HepG2 (cell line): ENCODE measurements around the gene CACNG4. TPM values are rescaled to one million over a fixed set of nuclear protein-coding genes. Genes with fewer than 3 reads are reported as not detected.

ENCODE experiments used
- ATAC-seq: fragments of 200-7000 bp; cut with Tn5 transposase; 3 replicates; pipeline ENCODE4 v1.9.1; 2020; ENCODE audit warnings: mild to moderate bottlenecking, moderate library complexity
- BruUV-seq: library from RNA; stranded (reverse); fragments of 400-500 nt; replicated peaks from 2 replicates; lab custom pipeline; 2021; lab: Mats Ljungman, UMichigan
- CTCF ChIA-PET: fragments of 300-600 bp; formaldehyde crosslinking; extraction: SDS; loops from one replicate; lab custom pipeline; 2021; ENCODE audit warnings: low total read pairs, inconsistent platforms, low intra/inter-chr PET ratio; lab: Yijun Ruan, JAX
- POLR2A ChIA-PET: fragments of 350-600 bp; sonication (Branson Sonifier 250); formaldehyde crosslinking; loops from one replicate; lab custom pipeline; 2020; ENCODE audit warnings: antibody characterized with exemption, inconsistent platforms; lab: Yijun Ruan, JAX
- DNase-seq: peaks from one replicate; pipeline ENCODE4 v3.0.0-alpha.2; 2015; ENCODE audit warnings: low spot score
- FAIRE-seq: peaks from 3 replicates; lab custom pipeline; 2011; peaks lifted over from hg19 to GRCh38; lab: Jason Lieb, UNC
- H2AFZ ChIP-seq: one replicate; pipeline ENCODE4 v1.6.1; 2011; ENCODE audit warnings: low read length, inconsistent platforms
- H3K27ac ChIP-seq: fragments of 300-600 bp; 3 replicates; pipeline ENCODE4 v1.8.0; 2011; ENCODE audit warnings: mixed run types, mild to moderate bottlenecking, mixed read lengths, low read length, inconsistent platforms; ENCODE audit not compliant: insufficient read depth; ENCODE audit errors: extremely low read length
- H3K27me3 ChIP-seq, 2 experiments: fragments of 200-600 bp in 1 of 2; 2 replicates in 1 of 2; 3 replicates in 1 of 2; pipeline versions ENCODE4 v1.6.0 to v1.8.0; 2011; ENCODE audit warnings: low read length in 2 of 2, mild to moderate bottlenecking in 2 of 2, moderate library complexity in 2 of 2, inconsistent platforms in 1 of 2; ENCODE audit not compliant: insufficient read depth in 2 of 2, control insufficient read depth in 1 of 2
- H3K36me3 ChIP-seq, 2 experiments: fragments of 200-600 bp in 1 of 2; replicated peaks in 1 of 2; 2 replicates in 1 of 2; 3 replicates in 1 of 2; pipeline versions ENCODE4 v1.5.1 to v1.8.0; 2011; ENCODE audit warnings: low read length in 2 of 2, inconsistent platforms in 1 of 2; ENCODE audit not compliant: insufficient read depth in 2 of 2, control insufficient read depth in 1 of 2
- H3K4me1 ChIP-seq: 2 replicates; pipeline ENCODE4 v1.5.1; 2012; ENCODE audit warnings: low read length, inconsistent platforms; ENCODE audit not compliant: insufficient read depth
- H3K4me2 ChIP-seq: 2 replicates; pipeline ENCODE4 v1.6.0; 2011; ENCODE audit warnings: low read depth, low read length, inconsistent platforms
- H3K4me3 ChIP-seq, 3 experiments: fragments of 200-600 bp in 1 of 3; sonication (generic), shearing (Covaris generic) in 1 of 3; replicated peaks in 1 of 3; 2 replicates each; pipeline ENCODE4 v1.5.1; 2011 to 2016; ENCODE audit warnings: low read length in 3 of 3, inconsistent platforms in 2 of 3, low read depth in 2 of 3, mild to moderate bottlenecking in 2 of 3, control low read depth in 1 of 3, mixed read lengths in 1 of 3; ENCODE audit not compliant: insufficient read depth in 1 of 3
- H3K79me2 ChIP-seq: one replicate; pipeline ENCODE4 v1.6.1; 2011; ENCODE audit warnings: low read length, inconsistent platforms; ENCODE audit not compliant: insufficient read depth
- H3K9ac ChIP-seq: 2 replicates; pipeline ENCODE4 v1.6.0; 2011; ENCODE audit warnings: mild to moderate bottlenecking, low read depth, low read length, inconsistent platforms; ENCODE audit not compliant: insufficient read depth
- H3K9me3 ChIP-seq: 2 replicates; pipeline ENCODE4 v1.5.1; 2012; ENCODE audit warnings: mild to moderate bottlenecking, low read length
- H4K20me1 ChIP-seq: 2 replicates; pipeline ENCODE4 v1.6.0; 2011; ENCODE audit warnings: inconsistent platforms, mild to moderate bottlenecking, low read length, moderate library complexity; ENCODE audit not compliant: insufficient read depth
- ARID3A ChIP-seq: IDR thresholded peaks from 2 replicates; pipeline ENCODE4 v1.6.1; 2012; ENCODE audit warnings: low read depth, low read length, improper control_type of control experiment
- GATAD1 ChIP-seq: IDR thresholded peaks from 2 replicates; pipeline ENCODE4 v1.6.1; 2016; ENCODE audit warnings: missing genetic modification reagents, missing compliant biosample characterization
- GATAD2A ChIP-seq: IDR thresholded peaks from 2 replicates; pipeline ENCODE4 v1.6.1; 2016
- GZF1 ChIP-seq: sonication (generic); formaldehyde crosslinking; IDR thresholded peaks from 2 replicates; pipeline ENCODE4 v1.5.1; 2020; ENCODE audit warnings: mild to moderate bottlenecking, missing genetic modification reagents
- KDM3A ChIP-seq: IDR thresholded peaks from 2 replicates; pipeline ENCODE4 v1.6.1; 2018; ENCODE audit warnings: low read depth, missing compliant biosample characterization
- KLF15 ChIP-seq: sonication (generic); formaldehyde crosslinking; IDR thresholded peaks from 2 replicates; pipeline ENCODE4 v1.8.1; 2023; ENCODE audit warnings: borderline replicate concordance, mild to moderate bottlenecking, inconsistent platforms, missing genetic modification reagents, mixed read lengths
- SIX4 ChIP-seq: sonication (generic); formaldehyde crosslinking; IDR thresholded peaks from 2 replicates; pipeline ENCODE4 v1.4.0; 2020; ENCODE audit warnings: missing genetic modification reagents
- TOPORS ChIP-seq: sonication (generic); formaldehyde crosslinking; IDR thresholded peaks from 2 replicates; pipeline ENCODE4 v1.8.0; 2023; ENCODE audit warnings: mild to moderate bottlenecking, missing genetic modification reagents
- ZBTB42 ChIP-seq: sonication (generic); formaldehyde crosslinking; IDR thresholded peaks from 2 replicates; pipeline ENCODE4 v1.5.0; 2020; ENCODE audit warnings: mild to moderate bottlenecking, missing genetic modification reagents
- ZFY ChIP-seq: sonication (generic); formaldehyde crosslinking; IDR thresholded peaks from 2 replicates; pipeline ENCODE4 v1.4.0; 2020; ENCODE audit warnings: missing genetic modification reagents
- ZNF235 ChIP-seq: sonication (generic); formaldehyde crosslinking; IDR thresholded peaks from 2 replicates; pipeline ENCODE4 v1.8.1; 2023; ENCODE audit warnings: mild to moderate bottlenecking, missing genetic modification reagents, borderline replicate concordance
- ZNF546 ChIP-seq: sonication (generic); formaldehyde crosslinking; conservative IDR thresholded peaks from 2 replicates; pipeline ENCODE4 v1.8.1; 2023; ENCODE audit warnings: mild to moderate bottlenecking, missing genetic modification reagents
- ZNF850 ChIP-seq: sonication (generic); formaldehyde crosslinking; conservative IDR thresholded peaks from 2 replicates; pipeline ENCODE4 v1.9.0; 2021; ENCODE audit warnings: mild to moderate bottlenecking, missing genetic modification reagents
- ZSCAN21 ChIP-seq: sonication (generic); formaldehyde crosslinking; IDR thresholded peaks from 2 replicates; pipeline ENCODE4 v1.8.0; 2022; ENCODE audit warnings: mild to moderate bottlenecking, missing genetic modification reagents, moderate library complexity, borderline replicate concordance
- WGBS: methylation state at CpG from one replicate; pipeline ENCODE4 v1.1.6; 2017; ENCODE audit warnings: low lambda C conversion rate; 5-methylcytosine and 5-hydroxymethylcytosine counted together
- in situ Hi-C: cut with HindIII; loops from 2 replicates; pipeline ENCODE4 v1.10.0; 2017; ENCODE audit warnings: low pct_unique_long_range_greater_than_20kb; ENCODE audit not compliant: extremely low pct_ligation_motif_present
- intact Hi-C: fragments of 100-400 bp; cut with micrococcal nuclease; formaldehyde crosslinking; loops from one replicate; pipeline ENCODE4 v1.10.0; 2022; ENCODE audit not compliant: unreplicated experiment
- polyA plus RNA-seq, 8 experiments: library from polyadenylated mRNA; depleted of rRNA in 3 of 8; stranded (reverse) in 7 of 8; unstranded in 1 of 8; fragments of >200 nt; fragmentation: Illumina TruSeq in 4 of 8; extraction: Trizol in 4 of 8; gene quantifications; 2 replicates each; pipeline versions ENCODE4 v1.2.1 to v1.2.3, GENCODE V29; 2011 to 2016; ENCODE audit warnings: low read depth in 4 of 8, missing spikeins in 1 of 8, mixed read lengths in 1 of 8; ENCODE audit not compliant: insufficient read depth in 1 of 8
- total RNA-seq, 5 experiments: library from RNA; depleted of rRNA; stranded (reverse); fragments of >200 nt; fragmentation: Illumina TruSeq; extraction: Trizol; gene quantifications; 2 replicates each; pipeline ENCODE4 v1.2.3, GENCODE V29; 2016; ENCODE audit warnings: low read depth in 1 of 5
- TF ChIP-seq, protein P1 (sequence below): sonication (generic); formaldehyde crosslinking; IDR thresholded peaks from 2 replicates; pipeline ENCODE4 v1.4.0; 2020; ENCODE audit warnings: missing genetic modification reagents
- TF ChIP-seq, protein P2 (sequence below): sonication (generic); formaldehyde crosslinking; IDR thresholded peaks from 2 replicates; pipeline ENCODE4 v1.9.0; 2021; ENCODE audit warnings: missing genetic modification reagents, mild to moderate bottlenecking, borderline replicate concordance

Gene CACNG4
- total and polyA plus RNA-seq, 2 of the 13 experiments (the other 11 are each of a cell fraction or from before 2014, with no cell fraction given), result 0.09 TPM

GRCh38 chr17:67050471-67051154, 86.1 kb downstream of the CACNG4 start:
- intact Hi-C loops, result loop anchor here (1.0 kb wide), 1 partner anchor 17 kb away; no protein-coding TSS in a partner anchor
- no peaks in the 10 kb centered on the region for H3K36me3 ChIP-seq
- no peak overlapping the region for H3K9ac ChIP-seq
- no TSS peak for BruUV-seq
- H3K4me3 ChIP-seq, result no peak overlapping the region
- peaks cover 8% of the 10 kb centered on the region for H3K4me1 ChIP-seq
- POLR2A ChIA-PET, result no interaction called here
- DNase-seq, result no peak
- peaks cover 5 to 33% of the 10 kb centered on the region in 2 experiments; a peak in 3 of 5 replicates for H3K27me3 ChIP-seq
- H3K9me3 ChIP-seq, result peaks cover 24% of the 10 kb centered on the region
- H3K4me2 ChIP-seq, result no peak overlapping the region
- no peak for ATAC-seq
- H3K27ac ChIP-seq, result no peak overlapping the region
- H3K79me2 ChIP-seq, result no peaks in the 10 kb centered on the region
- WGBS, result 29% methylated on average over 6 of the region's 6 CpGs
- no peak for TF ChIP-seq ZNF850 (CRISPR knock-in tag)
- TF ChIP-seq ZNF235 (CRISPR knock-in tag), result no peak
- no peak for TF ChIP-seq KLF15 (CRISPR knock-in tag)
- no peak for TF ChIP-seq ZBTB42 (CRISPR knock-in tag)
- TF ChIP-seq, protein P1, sequence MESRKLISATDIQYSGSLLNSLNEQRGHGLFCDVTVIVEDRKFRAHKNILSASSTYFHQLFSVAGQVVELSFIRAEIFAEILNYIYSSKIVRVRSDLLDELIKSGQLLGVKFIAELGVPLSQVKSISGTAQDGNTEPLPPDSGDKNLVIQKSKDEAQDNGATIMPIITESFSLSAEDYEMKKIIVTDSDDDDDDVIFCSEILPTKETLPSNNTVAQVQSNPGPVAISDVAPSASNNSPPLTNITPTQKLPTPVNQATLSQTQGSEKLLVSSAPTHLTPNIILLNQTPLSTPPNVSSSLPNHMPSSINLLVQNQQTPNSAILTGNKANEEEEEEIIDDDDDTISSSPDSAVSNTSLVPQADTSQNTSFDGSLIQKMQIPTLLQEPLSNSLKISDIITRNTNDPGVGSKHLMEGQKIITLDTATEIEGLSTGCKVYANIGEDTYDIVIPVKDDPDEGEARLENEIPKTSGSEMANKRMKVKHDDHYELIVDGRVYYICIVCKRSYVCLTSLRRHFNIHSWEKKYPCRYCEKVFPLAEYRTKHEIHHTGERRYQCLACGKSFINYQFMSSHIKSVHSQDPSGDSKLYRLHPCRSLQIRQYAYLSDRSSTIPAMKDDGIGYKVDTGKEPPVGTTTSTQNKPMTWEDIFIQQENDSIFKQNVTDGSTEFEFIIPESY (CRISPR knock-in tag), result no peak
- no peak for TF ChIP-seq GATAD1 (CRISPR knock-in tag)
- TF ChIP-seq, protein P2, sequence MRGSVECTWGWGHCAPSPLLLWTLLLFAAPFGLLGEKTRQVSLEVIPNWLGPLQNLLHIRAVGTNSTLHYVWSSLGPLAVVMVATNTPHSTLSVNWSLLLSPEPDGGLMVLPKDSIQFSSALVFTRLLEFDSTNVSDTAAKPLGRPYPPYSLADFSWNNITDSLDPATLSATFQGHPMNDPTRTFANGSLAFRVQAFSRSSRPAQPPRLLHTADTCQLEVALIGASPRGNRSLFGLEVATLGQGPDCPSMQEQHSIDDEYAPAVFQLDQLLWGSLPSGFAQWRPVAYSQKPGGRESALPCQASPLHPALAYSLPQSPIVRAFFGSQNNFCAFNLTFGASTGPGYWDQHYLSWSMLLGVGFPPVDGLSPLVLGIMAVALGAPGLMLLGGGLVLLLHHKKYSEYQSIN (CRISPR knock-in tag), result no peak
- TF ChIP-seq SIX4 (CRISPR knock-in tag), result no peak
- TF ChIP-seq ZFY (CRISPR knock-in tag), result no peak
- no peak for TF ChIP-seq ZSCAN21 (CRISPR knock-in tag)
- no peak for TF ChIP-seq GATAD2A (CRISPR knock-in tag)
- no peak for TF ChIP-seq GZF1 (CRISPR knock-in tag)
- TF ChIP-seq ARID3A, result no peak
- no peak for TF ChIP-seq ZNF546 (CRISPR knock-in tag)
- TF ChIP-seq KDM3A (CRISPR knock-in tag), result no peak
- TF ChIP-seq TOPORS (CRISPR knock-in tag), result no peak
- TF ChIP-seq, all 625 proteins: peak for 0
- FAIRE-seq, result no peak
- in situ Hi-C loops, result no loop called here
- CTCF ChIA-PET, result no interaction called here
- Histone ChIP-seq H2AFZ (no peak overlapping the region), H4K20me1 (no peaks in the 10 kb centered on the region)
